Upper lobe of right lung (tissue), 1 donor: ENCODE measurements around the gene MSH2. TPM values are rescaled to one million over a fixed set of nuclear protein-coding genes. Genes with fewer than 3 reads are reported as not detected.

Experiments
- ATAC-seq: fragments of 200-7000 bp; cut with Tn5 transposase; one replicate; pipeline ENCODE4 v1.9.1; 2020; ENCODE audit warnings: mild to moderate bottlenecking, moderate library complexity
- DNase-seq: peaks from one replicate; pipeline ENCODE4 v3.0.0-alpha.2; 2020
- H3K27ac ChIP-seq: fragments of 200-600 bp; one replicate; pipeline ENCODE4 v1.8.0; 2022
- H3K27me3 ChIP-seq: fragments of 200-600 bp; one replicate; pipeline ENCODE4 v1.8.0; 2022; ENCODE audit warnings: mild to moderate bottlenecking
- H3K36me3 ChIP-seq: fragments of 200-600 bp; one replicate; pipeline ENCODE4 v1.8.0; 2022
- H3K4me1 ChIP-seq: fragments of 200-600 bp; one replicate; pipeline ENCODE4 v1.8.0; 2022
- H3K4me3 ChIP-seq: fragments of 200-600 bp; one replicate; pipeline ENCODE4 v1.8.0; 2022; ENCODE audit warnings: mild to moderate bottlenecking
- H3K9me3 ChIP-seq: fragments of 200-600 bp; one replicate; pipeline ENCODE4 v1.8.0; 2022
- intact Hi-C: fragments of 100-400 bp; cut with DNase I; formaldehyde crosslinking; loops from one replicate; pipeline ENCODE4 v1.11.0; 2022
- total RNA-seq: library from RNA; stranded (reverse); fragmentation: NEBNext Ultra II Directional; extraction: Animal tissue kit (Norgen Biotek cat#: 25700); gene quantifications from one replicate; pipeline ENCODE4 v1.2.1, GENCODE V29; 2021
- TF ChIP-seq, protein P1 (sequence below): fragments of 200-600 bp; IDR thresholded peaks from one replicate; pipeline ENCODE4 v1.8.0; 2022; ENCODE audit warnings: antibody characterized with exemption
- donor health status: DM: no; HTN: yes; CAD: no; lungs with severe emphysema.

The MSH2 gene
- total RNA-seq, 1 donor from 2014 or later: 13.3 TPM

DNA sequence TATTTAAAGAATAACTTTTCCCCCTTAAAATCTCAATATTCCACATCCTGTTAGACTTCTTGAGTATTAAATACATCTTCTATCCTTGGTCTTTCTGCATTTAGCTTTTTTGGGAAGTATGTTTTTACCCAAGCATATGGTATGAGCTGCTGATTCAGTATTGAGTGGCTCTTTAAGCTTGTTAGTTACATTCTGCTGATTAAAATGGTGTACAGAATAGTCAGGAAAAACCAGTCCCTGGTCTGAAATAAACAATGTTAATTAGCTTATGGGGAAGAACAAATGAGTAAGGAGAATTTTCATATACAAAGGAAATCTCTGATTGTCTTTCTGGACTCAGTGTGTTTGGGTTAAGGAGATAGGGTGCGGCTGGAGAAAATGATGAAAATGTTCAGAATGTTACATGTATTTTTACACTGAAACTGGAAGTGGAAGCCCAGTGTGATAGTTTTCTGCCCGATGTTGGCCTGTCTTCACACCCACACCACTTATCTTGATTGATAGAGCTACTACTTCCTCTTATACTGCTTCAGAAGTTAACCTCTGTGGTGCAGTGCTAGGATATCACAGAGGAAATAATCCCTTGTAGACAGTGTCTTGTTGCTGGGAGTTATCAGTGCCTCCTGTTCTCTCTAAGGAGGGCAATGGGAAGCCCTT, 84.0 kb downstream of the MSH2 start:
- DNase-seq: no peak
- H3K4me1 ChIP-seq: peaks cover 9% of the 10 kb centered on the region
- peak; percentile 83 for ATAC-seq
- intact Hi-C loops: no loop called here
- H3K27ac ChIP-seq: peak overlapping the region; percentile 6
- no peaks in the 10 kb centered on the region for H3K9me3 ChIP-seq
- no peaks in the 10 kb centered on the region for H3K27me3 ChIP-seq
- no peaks in the 10 kb centered on the region for H3K36me3 ChIP-seq
- TF ChIP-seq, protein P1, sequence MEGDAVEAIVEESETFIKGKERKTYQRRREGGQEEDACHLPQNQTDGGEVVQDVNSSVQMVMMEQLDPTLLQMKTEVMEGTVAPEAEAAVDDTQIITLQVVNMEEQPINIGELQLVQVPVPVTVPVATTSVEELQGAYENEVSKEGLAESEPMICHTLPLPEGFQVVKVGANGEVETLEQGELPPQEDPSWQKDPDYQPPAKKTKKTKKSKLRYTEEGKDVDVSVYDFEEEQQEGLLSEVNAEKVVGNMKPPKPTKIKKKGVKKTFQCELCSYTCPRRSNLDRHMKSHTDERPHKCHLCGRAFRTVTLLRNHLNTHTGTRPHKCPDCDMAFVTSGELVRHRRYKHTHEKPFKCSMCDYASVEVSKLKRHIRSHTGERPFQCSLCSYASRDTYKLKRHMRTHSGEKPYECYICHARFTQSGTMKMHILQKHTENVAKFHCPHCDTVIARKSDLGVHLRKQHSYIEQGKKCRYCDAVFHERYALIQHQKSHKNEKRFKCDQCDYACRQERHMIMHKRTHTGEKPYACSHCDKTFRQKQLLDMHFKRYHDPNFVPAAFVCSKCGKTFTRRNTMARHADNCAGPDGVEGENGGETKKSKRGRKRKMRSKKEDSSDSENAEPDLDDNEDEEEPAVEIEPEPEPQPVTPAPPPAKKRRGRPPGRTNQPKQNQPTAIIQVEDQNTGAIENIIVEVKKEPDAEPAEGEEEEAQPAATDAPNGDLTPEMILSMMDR: no peak
- H3K4me3 ChIP-seq: no peak overlapping the region

GRCh38 chr2:47487498-47487875, 84.5 kb downstream of the MSH2 start:
- Histone ChIP-seq H3K27ac (no peak overlapping the region), H3K27me3 (no peaks in the 10 kb centered on the region), H3K36me3 (no peaks in the 10 kb centered on the region), H3K4me1 (peaks cover 9% of the 10 kb centered on the region), H3K9me3 (no peaks in the 10 kb centered on the region), H3K4me3 (no peak overlapping the region)
- no peak for DNase-seq
- TF ChIP-seq, protein P1: no peak
- intact Hi-C loops: no loop called here
- no peak for ATAC-seq

DNA sequence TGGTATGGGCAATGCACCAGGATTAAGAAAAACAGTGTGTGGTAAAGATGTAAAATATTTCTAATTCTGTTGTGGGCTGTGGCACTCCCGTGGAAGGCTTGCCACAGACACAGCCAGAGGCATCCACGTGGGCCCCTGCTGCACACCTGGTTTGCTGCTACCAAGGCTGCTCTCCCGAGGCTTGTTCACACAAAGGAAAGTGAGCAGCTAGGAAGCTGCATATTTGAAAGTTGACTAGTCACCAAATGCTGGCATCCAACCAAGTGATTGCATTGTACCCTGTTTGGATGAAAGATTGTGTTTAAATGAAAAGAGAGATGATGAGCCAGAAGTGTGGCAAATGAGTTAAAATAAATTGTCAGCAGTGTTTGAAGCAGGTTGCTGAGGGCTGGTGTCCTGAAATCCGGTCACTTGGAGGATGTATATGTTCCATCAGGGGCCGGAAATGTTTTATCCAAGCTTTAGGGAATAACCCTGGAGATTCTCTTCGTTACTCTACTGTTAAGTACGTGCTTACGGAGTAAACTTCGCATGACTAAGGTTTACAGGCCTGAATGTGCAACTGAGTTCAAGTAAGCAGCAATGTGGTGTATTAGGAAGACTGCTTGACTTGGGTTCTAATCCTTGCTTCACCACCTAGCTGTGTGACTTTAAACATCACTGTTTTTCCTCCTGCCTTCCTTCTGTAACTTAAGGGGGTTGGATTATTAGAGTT, 86.1 kb downstream of the MSH2 start:
- peaks cover 9% of the 10 kb centered on the region for H3K4me1 ChIP-seq
- H3K36me3 ChIP-seq: no peaks in the 10 kb centered on the region
- ATAC-seq: no peak
- H3K27me3 ChIP-seq: no peaks in the 10 kb centered on the region
- intact Hi-C loops: no loop called here
- H3K9me3 ChIP-seq: no peaks in the 10 kb centered on the region
- TF ChIP-seq, protein P1: no peak
- no peak for DNase-seq
- H3K27ac ChIP-seq: no peak overlapping the region
- H3K4me3 ChIP-seq: no peak overlapping the region

DNA sequence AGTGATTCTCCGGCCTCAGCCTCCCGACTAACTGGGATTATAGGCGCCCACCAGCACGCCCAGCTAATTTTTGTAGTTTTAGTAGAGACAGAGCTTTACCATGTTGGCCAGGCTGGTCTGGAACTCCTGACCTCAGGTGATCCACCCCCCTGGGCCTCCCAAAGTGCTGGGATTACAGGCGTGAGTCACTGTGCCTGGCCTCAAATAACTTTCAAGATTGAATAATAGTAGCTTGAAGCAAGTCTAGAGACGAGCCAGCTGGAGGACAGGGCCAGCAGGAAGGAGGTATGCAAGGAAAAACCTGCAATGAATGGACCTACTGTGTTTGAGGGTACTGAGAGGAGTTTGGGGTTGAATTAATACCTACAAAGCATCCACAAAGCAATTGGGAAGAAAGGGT, 87.5 kb downstream of the MSH2 start:
- Histone ChIP-seq H3K9me3 (no peaks in the 10 kb centered on the region), H3K4me3 (no peak overlapping the region), H3K27me3 (no peaks in the 10 kb centered on the region), H3K27ac (no peak overlapping the region), H3K4me1 (peaks cover 9% of the 10 kb centered on the region), H3K36me3 (no peaks in the 10 kb centered on the region)
- intact Hi-C loops: no loop called here
- ATAC-seq (no peak), DNase-seq (no peak)
- TF ChIP-seq, protein P1: no peak

DNA sequence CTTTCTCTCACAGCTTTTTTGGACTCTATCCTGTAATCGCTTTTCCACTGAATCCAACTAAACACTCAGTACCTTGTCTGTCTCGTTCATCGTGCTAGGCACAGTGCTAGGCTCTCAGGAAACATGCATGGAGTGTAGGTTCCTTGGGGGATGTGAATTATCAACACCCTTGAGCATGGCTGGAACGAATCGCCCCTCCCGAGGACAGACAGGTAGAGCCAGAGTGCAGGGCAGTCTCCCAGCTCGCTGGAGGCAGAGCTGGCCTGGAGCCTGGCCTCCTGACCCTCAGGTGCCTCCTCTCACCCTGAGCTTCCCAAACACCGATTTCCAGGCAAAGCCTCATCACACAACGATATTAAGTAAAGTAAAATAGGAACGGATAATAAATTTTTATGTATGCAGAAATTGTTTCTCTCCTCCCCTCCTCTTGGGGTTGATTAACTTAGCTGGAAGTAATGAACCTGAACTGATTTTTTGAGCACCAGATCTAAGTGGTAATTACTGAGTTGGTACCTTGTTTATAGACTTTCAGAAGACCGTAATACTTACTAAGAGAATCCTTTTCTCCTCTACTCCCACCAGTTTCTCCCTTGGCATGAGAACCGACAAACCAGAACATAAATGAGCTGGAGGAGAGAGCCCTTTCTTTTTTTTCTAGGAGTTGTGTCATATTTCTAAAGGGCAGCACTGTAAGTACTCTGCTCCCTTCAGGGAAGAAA, 90.5 kb downstream of the MSH2 start:
- no peaks in the 10 kb centered on the region for H3K36me3 ChIP-seq
- ATAC-seq: no peak

More for the DNA sequence above, 90.5 kb downstream of the MSH2 start:
- Histone ChIP-seq H3K4me3 (no peak overlapping the region), H3K27me3 (no peaks in the 10 kb centered on the region), H3K9me3 (no peaks in the 10 kb centered on the region), H3K27ac (no peak overlapping the region), H3K4me1 (no peaks in the 10 kb centered on the region)
- TF ChIP-seq, protein P1: no peak
- intact Hi-C loops: no loop called here
- DNase-seq: no peak
